Glomerular endothelial cell (primary cell): Measurements from ENCODE around the gene MAP2K6. TPM values are rescaled to one million over a fixed set of nuclear protein-coding genes. Genes with fewer than 3 reads are reported as not detected.

ENCODE experiments used
- DNase-seq: peaks from one replicate; pipeline ENCODE4 v3.0.0-alpha.2; 2011; ENCODE audit warnings: low read depth, low spot score; ENCODE audit errors: extremely low read depth
- total RNA-seq: library from RNA; depleted of rRNA; stranded (reverse); fragments of >200 nt; gene quantifications from 2 replicates; pipeline ENCODE4 v1.2.3, GENCODE V29; 2015

MAP2K6 gene
- total RNA-seq: 4.7 and 8.8 TPM in 2 replicates

DNA sequence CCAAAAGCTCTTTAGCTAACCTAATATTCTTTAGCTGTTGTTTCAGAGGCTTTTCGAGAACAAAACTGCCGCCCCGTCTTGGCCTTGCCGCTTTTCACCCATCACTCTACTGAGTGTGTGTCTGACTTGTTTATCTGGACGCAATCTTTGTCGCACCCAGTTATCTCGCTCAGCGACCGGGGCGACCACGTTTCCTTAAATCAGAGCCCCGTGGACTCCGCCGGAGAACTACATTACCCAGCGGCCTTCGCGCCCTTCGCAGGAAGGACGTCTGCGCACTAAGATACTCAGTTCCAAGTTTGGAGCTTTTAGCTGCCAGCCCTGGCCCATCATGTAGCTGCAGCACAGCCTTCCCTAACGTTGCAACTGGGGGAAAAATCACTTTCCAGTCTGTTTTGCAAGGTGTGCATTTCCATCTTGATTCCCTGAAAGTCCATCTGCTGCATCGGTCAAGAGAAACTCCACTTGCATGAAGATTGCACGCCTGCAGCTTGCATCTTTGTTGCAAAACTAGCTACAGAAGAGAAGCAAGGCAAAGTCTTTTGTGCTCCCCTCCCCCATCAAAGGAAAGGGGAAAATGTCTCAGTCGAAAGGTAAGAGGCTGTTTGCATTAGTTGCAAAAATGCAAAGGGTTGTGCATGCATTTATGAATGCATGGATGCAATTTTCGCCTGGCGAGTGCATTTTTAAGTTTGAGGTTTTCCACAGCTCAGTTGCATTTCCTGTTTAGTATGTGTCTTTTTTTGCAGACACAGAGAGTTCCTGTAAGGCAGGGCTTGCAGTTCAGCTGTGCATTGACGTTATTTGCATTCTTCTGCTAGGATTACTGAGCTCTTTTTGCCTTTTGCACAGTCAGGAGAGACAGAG lies at the start of gene MAP2K6:
Gene MAP2K6 (plus strand): TSS at position 290 of the 867 bp plus-strand sequence. CDS start 288 bp downstream, at position 578.
- DNase-seq: no peak

DNA sequence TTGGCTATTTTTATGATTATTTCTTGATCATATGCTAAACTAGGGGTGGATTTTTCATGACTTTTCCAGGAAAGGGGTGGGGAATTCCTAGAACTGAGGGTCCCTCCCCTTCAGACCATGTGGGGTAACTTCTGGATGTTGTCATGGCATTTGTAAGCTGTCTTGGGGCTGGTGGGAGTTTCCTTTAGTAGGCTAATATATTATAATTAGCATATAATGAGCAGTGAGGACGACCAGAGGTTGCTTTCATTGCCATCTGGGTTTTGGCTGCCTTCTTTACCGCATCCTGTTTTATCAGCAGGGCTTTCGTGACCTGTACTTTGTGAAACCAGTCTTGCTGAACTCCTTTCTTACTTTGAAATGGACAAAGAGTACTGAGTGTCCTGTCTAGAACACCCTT lies 47.2 kb upstream of the MAP2K6 start:
- no peak for DNase-seq

DNA sequence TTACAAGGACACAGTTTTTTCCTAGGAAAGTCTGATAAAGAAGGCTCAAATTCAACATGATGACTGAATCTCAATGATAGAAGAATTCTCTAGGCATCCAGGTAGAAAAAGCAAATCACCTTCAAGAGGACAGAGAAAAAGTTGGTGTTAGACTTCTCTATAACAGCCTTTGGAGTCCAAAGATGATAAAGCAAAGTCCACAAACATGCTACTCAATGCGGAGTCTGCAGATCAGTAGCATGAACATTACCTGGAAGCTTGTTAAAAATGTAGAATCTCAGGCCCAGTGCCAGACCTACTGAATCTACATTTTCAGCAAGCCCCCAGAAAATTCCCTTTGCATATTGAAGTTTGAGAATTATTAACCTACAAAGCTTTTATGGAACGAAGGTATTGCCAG lies 41.4 kb upstream of the MAP2K6 start:
- no peak for DNase-seq

DNA sequence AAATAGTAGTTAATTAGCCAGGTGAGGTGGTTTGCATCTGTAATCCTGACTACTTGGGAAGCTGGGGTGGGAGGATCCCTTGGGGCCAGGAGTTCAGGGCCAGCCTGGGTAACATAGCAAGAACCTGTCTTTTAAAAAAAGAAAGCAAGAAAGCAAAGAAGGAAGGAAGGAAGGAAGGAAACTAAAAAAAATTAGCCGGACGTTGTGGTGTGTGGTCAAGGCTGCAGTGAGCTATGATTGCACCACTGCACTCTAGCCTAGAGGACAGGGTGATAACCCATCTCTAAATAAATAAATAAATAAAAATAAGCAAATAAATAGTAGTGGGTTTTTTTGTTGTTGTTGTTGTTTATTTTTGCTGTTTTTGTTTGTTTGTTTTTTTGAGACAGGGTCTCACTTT lies 39.3 kb upstream of the MAP2K6 start:
- DNase-seq: no peak

DNA sequence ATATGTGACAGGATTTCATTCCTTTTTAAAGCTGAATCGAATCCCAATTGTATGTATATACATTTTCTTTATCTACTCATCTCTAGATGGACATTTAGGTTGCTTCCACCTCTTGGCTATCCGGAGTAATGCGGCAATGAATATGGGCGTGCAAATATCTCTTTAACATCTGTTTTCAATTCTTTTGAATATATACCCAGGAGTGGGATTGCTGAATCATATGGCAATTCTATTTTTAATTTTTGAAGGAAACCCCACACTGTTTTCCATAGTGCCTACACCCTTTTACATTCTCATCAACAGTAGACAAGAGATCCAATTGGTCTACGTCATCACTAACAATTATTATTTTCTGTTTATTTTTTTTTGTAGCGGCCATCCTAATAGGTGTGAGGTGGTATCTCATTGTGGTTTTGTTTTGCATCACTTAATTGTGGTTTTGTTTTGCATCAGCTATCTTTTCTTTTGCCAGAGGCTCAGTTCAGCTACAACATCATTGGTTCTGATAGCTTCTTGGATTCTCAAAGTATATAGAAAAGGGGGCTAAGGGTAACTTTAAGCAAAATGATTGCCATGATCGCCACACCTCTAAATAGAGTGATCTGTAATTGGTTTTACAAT lies 25.6 kb upstream of the MAP2K6 start:
- DNase-seq: no peak

DNA sequence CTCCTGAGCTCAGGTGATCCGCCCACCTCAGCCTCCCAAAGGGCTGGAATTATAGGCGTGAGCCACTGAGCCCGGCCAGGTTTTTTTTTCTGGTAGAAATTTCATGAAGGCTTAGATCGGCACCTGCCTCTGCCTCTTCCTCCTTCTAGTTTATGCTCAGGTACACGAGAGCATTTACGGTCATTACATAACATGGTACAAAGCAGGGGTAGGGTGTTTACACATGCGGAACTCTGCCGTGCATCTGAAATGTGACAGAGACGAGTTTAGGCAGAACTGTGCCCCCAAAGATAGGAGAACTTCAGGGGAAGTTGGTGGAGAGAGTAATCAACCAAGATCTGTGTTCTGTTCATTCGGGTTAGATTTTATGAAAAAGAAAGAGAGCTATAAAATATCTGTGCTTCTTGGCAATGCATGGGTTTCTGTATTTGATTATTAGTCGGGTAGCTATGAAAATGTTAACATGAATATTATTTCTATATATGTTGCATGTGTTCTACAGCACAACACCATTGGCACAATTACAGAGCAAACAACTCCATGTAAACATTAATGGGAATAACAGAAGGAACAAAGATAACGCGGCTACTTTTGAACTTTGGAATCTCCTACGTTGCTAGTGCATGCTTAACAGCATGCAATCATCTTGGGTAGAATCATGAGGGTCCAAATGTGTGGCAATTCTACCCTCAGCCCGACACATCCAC lies 23.5 kb upstream of the MAP2K6 start:
- no peak for DNase-seq

DNA sequence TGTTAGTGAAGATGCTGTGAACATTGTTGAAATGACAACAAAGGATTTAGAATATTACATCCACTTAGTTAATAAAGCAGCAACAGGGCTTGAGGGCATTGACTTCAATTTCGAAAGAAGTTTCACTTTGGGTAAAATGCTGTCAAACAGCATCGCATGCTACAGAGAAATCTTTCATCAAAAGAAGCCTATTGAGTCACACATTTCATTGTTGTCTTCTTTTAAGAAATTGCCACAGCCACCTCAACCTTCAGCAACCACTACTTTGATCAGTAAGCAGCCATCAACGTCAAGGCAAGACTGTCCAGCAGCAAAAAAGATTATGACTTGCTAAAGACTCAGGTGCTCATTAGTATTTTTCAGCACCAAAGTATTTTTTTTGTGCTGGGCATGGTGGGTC lies 13.2 kb upstream of the MAP2K6 start:
- DNase-seq: no peak

DNA sequence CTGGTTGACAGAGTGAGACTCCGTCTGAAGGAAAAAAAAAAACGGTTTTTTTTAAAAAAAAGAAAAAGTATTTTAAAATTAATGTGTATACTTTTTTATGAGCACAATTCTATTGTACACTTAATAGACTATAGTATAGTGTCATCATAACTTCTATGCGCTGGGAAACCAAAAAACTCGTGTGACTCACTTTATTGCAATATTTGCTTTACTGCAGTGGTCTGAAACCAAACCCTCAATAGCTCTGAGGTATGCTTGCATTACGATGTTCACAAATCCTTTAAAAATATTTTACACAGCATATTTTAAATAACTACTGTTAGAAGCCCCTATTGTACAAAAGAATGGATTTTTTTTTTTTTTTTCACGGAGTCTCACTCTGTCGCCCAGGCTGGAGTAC lies 12.4 kb upstream of the MAP2K6 start:
- no peak for DNase-seq

DNA sequence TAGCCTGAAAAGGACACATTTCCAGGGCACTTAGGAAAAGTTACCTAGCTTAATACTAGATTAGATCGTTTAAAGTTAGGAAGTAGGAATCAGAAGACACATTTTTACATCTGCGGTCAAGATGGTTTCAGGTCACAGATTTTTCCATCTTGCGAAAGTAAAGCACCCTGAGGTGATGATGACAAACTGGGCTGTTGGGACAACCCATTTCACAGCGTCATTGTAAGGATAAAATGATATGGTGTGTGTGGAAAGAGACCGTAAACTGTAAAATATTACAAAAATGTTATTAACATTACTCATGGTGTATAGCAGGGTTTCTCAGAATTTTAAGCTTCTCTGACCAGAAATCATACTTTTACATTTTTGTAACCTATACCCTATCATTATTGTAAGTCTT lies 10.1 kb upstream of the MAP2K6 start:
- no peak for DNase-seq

DNA sequence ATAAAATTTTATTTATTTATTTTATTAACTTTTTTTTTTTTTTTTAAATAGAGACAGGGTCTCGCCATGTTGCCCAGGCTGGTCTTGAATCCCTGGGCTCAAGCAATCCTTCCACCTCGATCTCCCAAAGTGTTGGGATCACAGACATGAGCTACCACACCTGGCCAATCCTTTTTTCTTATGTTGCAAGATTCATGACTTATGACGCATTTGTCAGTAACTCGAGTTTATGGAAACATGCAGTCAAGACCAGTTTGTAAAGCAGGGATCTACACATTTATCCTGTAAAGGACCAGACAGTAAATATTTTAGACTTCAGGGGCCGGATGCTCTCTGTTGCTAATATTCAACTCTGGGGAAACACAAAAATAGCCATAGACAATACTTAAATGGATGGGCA lies 9.4 kb upstream of the MAP2K6 start:
- no peak for DNase-seq

DNA sequence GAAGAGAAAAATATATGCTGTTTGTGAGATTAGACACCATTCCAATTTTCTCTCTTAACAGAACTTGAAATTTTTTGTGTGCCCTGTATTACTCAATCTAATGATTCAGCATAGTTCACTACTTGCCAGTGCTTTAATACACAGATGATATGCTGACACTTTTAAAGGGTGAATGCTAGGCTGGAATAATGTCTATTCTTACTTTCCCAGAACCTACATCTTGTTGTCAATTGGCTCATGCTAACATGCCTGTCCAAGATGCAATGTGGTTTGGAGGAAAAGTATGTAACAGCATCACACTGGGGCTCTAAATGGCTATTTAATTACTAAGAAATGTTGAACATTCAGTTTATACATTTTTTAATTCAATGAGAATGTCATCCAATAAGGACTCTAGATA lies 7.6 kb upstream of the MAP2K6 start:
- DNase-seq: no peak

DNA sequence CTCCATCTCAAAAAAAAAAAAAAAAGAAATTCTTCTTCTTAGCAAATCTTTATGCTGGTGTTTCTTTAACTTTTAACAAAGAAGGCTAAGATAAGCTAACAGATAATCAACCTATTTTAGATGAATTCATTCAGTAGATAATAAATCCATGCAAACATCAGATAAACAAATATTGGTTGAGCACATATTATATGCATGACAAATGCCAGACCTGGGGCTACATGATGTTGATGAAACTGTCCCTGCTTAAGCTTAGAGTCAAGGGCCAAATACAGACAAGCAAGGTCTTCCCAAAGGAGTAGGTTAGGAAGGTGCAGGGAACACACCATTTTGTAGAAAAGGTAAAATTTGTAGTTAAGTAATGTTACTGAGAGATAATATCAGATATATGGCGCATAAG lies 6.7 kb upstream of the MAP2K6 start:
- DNase-seq: no peak

DNA sequence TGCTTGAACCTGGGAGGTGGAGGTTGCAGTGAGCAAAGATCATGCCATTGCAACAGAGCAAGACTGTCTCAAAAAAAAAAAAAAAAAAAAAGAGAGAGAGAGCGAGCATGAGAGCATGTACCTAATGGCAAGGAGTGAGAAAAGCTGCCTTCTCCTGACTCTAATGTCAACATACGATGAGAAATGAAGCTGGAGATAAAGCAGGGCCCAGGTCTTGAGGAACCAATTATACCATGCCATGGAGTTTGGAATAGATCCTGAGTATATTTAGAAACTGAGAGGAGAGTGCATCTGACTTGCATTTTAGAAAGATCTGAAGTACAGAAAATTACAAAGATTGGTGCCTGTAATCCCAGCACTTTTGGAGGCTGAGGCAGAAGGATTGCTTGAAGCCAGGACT lies 3.8 kb upstream of the MAP2K6 start:
- DNase-seq: no peak

DNA sequence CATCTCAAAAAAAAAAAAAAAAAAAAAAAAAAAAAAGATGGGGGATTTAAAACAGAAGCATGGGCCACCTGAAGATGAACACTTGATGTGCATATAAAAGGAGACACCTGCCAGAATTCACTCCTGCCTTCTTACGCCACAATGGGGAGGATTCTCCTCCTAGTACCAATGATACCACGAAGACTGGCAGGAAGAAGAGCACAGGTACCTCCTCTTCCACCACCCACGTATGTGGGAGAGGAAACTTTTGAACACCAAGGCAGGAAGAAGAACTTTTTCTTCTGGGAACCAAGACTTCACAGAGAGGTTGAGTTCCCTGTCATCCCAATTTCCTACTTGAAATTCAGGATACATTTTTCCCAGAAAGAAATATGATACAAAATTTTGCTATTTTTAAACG lies 2.7 kb upstream of the MAP2K6 start:
- DNase-seq: no peak

DNA sequence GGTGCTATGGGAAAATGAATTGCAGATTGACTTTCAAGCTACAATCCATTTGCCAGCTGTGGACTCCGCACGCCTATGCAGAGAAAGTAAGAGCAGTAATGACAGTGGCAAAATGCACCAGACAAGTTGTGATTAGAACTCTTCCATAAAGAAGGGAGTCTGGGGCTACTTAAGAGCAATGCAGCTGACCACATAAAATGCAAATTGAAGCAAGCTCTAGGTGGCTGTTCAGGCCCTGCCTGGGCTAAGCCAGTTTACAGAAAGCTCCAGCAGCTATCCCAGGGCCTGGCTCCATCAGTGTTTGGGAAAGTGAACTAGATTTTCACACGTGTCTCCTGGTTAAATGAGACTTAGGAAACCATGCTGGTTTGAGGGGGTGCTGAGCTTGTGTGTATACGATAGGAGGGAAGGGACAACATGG lies 2.2 kb upstream of the MAP2K6 start:
- DNase-seq: no peak

DNA sequence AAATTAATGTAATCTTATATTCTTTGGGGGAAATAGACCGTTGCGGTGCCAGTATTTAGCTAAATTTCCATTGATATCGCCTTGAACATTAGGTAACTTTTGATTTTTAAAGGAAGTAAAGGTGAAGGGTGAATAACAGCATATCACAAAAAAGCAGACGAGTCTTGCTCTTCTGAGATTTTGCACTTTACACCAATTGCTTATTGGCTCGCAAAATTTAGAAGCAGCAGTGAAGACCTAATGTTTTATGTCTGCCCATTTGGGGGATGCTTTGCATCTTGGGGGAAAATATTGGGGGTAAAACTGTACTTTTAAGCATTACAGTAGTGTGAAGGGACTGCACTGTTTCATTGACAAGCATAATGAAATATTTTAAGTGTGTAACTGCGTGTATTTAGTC lies 934 bp downstream of the MAP2K6 start:
- no peak for DNase-seq

DNA sequence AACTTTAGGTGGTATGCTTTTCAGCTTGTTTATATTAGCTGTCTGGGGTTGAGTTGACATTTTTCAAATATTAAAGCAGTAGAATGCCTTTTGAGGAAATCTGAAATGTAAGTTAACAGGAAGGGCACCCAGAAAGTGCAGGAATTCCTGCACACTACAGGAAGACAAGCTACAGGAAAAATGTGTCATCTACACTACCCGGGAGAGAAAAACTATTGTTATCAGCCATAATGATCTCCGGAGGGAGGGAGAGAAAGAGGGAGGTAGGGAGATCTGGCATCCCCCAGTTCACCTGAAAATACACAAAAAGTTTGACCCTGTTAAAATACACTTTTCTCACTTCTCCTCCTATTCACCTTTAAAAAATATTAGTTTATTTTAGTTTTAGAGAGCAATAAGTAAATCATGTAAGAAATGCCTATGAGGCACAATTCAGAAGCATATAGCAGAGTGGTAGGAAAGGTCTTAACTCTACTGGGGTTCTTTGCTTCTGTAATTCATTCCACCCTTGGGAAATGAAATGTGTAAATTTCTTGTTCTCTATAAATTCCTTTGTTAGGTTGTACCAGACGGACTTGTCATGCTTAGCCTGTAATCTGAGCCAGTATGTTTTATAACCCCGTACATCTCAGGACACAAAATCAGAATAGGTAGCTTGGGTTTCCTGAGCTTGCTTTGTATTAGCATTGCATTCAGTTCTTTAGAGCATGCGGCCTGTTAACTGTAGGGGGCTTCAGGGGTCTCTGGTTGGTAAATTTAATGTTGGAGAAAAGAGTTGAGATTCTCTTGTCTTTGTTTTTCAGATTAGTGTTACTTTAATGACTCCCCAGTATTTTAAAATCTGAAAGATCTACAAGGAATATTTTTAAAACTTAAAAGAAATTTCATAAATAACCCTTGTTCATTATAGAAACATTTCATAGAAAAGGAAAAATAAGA lies 3.3 kb downstream of the MAP2K6 start:
- DNase-seq: no peak

DNA sequence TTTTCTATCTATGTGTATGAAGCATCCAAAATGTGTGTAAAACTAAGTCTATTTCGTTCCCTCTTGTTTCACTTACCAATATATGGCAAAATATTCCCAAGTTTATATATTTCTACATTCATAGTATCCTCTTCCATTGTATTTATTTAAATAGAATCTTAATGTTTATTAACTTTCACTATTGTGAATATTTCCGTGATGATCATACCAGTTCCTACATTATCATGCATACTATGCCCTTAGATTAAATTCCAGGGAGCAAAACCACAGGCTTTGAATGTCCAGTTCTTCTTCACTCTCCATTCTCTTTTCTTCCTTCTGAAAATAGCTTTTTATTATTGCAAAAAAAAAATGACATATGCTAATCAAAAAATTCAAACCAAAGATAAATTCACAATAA lies 4.0 kb downstream of the MAP2K6 start:
- no peak for DNase-seq

DNA sequence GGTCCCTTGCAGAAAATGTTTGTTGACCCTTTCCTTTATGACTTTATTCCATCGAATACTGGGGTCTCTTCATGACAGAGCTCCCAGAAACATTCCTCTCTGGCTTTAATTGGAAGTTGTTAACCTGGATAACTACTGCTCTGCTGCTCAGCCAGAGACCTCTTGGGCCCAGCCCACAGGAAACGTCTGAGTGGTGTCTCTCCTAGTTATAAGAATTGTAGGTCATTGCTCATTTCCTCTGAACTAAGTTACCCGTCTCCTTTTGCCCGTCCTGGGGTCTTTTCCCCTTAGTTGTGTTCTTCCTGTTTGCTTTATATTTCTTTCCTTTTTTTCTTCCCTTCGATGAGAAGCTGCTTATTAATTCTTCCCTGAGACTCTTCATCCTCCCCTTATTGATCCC lies 9.0 kb downstream of the MAP2K6 start:
- no peak for DNase-seq

DNA sequence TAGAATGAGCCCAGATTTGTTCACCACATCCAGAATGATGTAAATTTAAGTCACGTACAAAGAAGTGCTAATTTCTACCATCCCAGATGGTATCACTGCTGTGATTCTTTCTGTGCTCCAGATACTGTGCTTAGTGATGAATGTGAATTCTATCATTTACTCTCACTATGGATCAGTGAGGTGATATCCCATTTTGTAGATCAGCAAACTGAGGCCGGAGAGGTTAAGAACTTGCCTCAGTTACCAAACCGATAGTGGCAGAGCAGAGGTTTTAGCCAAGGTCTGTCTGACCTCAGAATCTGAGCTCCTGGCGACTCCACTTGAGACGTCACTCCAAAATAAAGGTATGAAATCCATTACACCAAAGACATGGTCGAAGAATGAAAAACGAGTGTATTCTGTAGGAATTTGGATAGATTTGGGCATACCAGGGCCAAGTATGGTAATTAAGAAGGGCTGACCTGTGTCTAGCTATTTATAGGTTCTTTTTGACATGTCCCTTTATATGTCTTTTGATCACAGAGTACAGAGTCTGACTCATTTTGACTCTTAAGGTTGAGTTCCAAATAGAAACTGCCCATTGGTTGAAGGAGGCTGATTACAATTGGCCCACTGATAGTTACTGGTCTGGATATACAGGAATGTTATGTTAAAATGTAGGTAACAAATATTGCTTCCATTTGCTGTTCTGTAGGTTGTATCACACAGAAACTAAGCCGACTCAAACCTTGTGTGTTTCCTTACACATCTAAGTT lies 10.0 kb downstream of the MAP2K6 start:
- DNase-seq: no peak
